A673 (cell line): ENCODE data around the gene KCND3. TPM values are rescaled to one million over a fixed set of nuclear protein-coding genes. Genes with fewer than 3 reads are reported as not detected.

Source experiments
- BruUV-seq: library from RNA; stranded (reverse); fragments of 400-500 nt; replicated peaks from 2 replicates; lab custom pipeline; 2021; lab: Mats Ljungman, UMichigan
- CTCF ChIA-PET: fragments of 300-600 bp; sonication (Branson Sonifier 250); formaldehyde crosslinking; loops from one replicate; lab custom pipeline; 2022; ENCODE audit warnings: antibody characterized with exemption; lab: Charles Lee
- POLR2A ChIA-PET: fragments of 300-600 bp; sonication (Branson Sonifier 250); formaldehyde crosslinking; loops from one replicate; lab custom pipeline; 2022; ENCODE audit warnings: antibody characterized with exemption; ENCODE audit not compliant: low non-redundant PET; lab: Charles Lee
- DNase-seq: peaks from one replicate; pipeline ENCODE4 v3.0.0-alpha.2; 2015; ENCODE audit warnings: low spot score
- H3K27ac ChIP-seq: fragments of 200-600 bp; sonication (generic); 2 replicates; pipeline ENCODE4 v1.5.1; 2016; ENCODE audit warnings: mixed run types, low read depth, mild to moderate bottlenecking, mixed read lengths, antibody characterized with exemption, low read length; ENCODE audit not compliant: poor library complexity, severe bottlenecking
- H3K27me3 ChIP-seq: fragments of 200-600 bp; sonication (generic); replicated peaks from 2 replicates; pipeline ENCODE4 v1.6.1; 2017; ENCODE audit warnings: mixed run types, low read depth, mild to moderate bottlenecking, mixed read lengths, antibody characterized with exemption, low read length; ENCODE audit not compliant: insufficient read depth, poor library complexity
- H3K36me3 ChIP-seq: fragments of 200-600 bp; sonication (generic); 2 replicates; pipeline ENCODE4 v1.6.1; 2016; ENCODE audit warnings: mixed run types, mild to moderate bottlenecking, mixed read lengths, antibody characterized with exemption, low read length; ENCODE audit not compliant: insufficient read depth, poor library complexity, severe bottlenecking
- H3K4me1 ChIP-seq: fragments of 200-600 bp; sonication (generic); 2 replicates; pipeline ENCODE4 v1.6.1; 2017; ENCODE audit warnings: mixed run types, mild to moderate bottlenecking, mixed read lengths, antibody characterized with exemption, low read length; ENCODE audit not compliant: insufficient read depth, poor library complexity, severe bottlenecking
- H3K4me3 ChIP-seq: fragments of 200-600 bp; sonication (generic); 2 replicates; pipeline ENCODE4 v1.5.1; 2016; ENCODE audit warnings: low read depth, mixed run types, mild to moderate bottlenecking, mixed read lengths, low read length; ENCODE audit not compliant: poor library complexity, severe bottlenecking
- H3K9me3 ChIP-seq: fragments of 200-600 bp; sonication (generic); 2 replicates; pipeline ENCODE4 v1.6.1; 2016; ENCODE audit warnings: mixed run types, low read depth, mild to moderate bottlenecking, mixed read lengths, antibody characterized with exemption, low read length; ENCODE audit not compliant: poor library complexity, severe bottlenecking
- EZH2 ChIP-seq: fragments of 200-600 bp; sonication (generic); IDR thresholded peaks from 2 replicates; pipeline ENCODE4 v1.6.1; 2017; ENCODE audit warnings: borderline replicate concordance, low read depth, mild to moderate bottlenecking, mixed read lengths, antibody characterized with exemption, low read length; ENCODE audit not compliant: poor library complexity, severe bottlenecking
- intact Hi-C: fragments of 100-400 bp; cut with micrococcal nuclease; formaldehyde crosslinking; loops from one replicate; pipeline ENCODE4 v1.10.0; 2022; ENCODE audit not compliant: unreplicated experiment
- total RNA-seq: library from RNA; stranded (reverse); gene quantifications from 2 replicates; pipeline ENCODE4 v1.2.3, GENCODE V29; 2021
- TF ChIP-seq, protein P1 (sequence below): fragments of 300-800, 200-600 bp; sonication (generic); conservative IDR thresholded peaks from 2 replicates; pipeline ENCODE4 v1.5.1; 2017; ENCODE audit warnings: low read depth, mild to moderate bottlenecking, antibody characterized with exemption, low read length, moderate library complexity, mixed read lengths

The KCND3 gene
- total RNA-seq, 1 experiment from 2014 or later, result not detected

DNA sequence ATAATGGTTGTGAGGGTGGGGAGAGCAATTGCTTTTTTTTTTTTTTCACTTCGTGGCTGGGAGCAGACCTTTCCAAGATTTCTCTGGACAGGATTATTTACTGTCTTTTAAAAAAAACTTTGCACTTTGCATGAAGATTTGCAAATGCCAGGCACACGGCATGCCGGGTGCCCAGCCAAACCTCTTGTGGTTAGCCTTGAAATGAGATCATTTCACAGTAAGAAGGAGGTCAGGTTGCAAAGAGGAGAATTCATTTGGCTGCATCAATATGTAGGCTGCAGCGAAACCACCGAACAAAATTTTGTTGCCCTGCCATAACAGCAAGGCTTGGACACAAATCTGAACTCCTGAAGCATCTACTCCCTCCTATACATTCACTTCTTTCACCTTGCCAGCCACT lies 36.5 kb upstream of the KCND3 start:
- TF ChIP-seq, protein P1, sequence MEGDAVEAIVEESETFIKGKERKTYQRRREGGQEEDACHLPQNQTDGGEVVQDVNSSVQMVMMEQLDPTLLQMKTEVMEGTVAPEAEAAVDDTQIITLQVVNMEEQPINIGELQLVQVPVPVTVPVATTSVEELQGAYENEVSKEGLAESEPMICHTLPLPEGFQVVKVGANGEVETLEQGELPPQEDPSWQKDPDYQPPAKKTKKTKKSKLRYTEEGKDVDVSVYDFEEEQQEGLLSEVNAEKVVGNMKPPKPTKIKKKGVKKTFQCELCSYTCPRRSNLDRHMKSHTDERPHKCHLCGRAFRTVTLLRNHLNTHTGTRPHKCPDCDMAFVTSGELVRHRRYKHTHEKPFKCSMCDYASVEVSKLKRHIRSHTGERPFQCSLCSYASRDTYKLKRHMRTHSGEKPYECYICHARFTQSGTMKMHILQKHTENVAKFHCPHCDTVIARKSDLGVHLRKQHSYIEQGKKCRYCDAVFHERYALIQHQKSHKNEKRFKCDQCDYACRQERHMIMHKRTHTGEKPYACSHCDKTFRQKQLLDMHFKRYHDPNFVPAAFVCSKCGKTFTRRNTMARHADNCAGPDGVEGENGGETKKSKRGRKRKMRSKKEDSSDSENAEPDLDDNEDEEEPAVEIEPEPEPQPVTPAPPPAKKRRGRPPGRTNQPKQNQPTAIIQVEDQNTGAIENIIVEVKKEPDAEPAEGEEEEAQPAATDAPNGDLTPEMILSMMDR, result no peak
- TF ChIP-seq EZH2, result no peak
- CTCF ChIA-PET, result no interaction called here
- BruUV-seq, result no TSS peak

DNA sequence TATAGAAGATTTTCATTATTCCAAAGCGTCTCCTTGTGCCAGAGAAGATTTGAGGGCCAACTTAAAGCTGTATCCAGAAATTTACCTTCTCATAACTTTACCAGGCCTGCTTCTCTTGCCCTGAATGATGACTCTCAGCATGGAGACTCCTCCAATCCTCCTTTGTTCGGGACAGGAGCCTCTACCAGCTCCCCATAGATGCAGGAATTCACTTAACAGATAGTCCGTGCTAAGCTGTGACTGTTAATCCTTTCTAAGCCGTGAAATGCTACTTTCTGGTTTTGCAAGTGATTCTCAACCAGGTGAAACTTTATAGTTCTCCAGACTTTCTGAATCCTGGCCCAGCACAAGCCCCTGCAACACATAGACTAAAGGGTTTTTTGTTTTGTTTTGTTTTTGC lies 31.8 kb upstream of the KCND3 start:
- TF ChIP-seq, protein P1, result no peak
- no peak for TF ChIP-seq EZH2
- intact Hi-C loops, result no loop called here
- DNase-seq, result no peak
- H3K36me3 ChIP-seq, result no peaks in the 10 kb centered on the region
- no peaks in the 10 kb centered on the region for H3K4me1 ChIP-seq
- H3K9me3 ChIP-seq, result no peaks in the 10 kb centered on the region
- BruUV-seq, result no TSS peak
- ChIA-PET CTCF (no interaction called here), POLR2A (no interaction called here)
- H3K27me3 ChIP-seq, result peaks cover 61% of the 10 kb centered on the region
- no peak overlapping the region for H3K27ac ChIP-seq
- H3K4me3 ChIP-seq, result no peak overlapping the region

More for the DNA sequence above, 36.5 kb upstream of the KCND3 start:
- H3K36me3 ChIP-seq, result no peaks in the 10 kb centered on the region
- H3K4me3 ChIP-seq, result no peak overlapping the region
- no peaks in the 10 kb centered on the region for H3K9me3 ChIP-seq
- intact Hi-C loops, result no loop called here
- POLR2A ChIA-PET, result no interaction called here
- no peak overlapping the region for H3K27ac ChIP-seq
- H3K4me1 ChIP-seq, result no peaks in the 10 kb centered on the region
- DNase-seq, result no peak
- peaks cover 57% of the 10 kb centered on the region for H3K27me3 ChIP-seq

DNA sequence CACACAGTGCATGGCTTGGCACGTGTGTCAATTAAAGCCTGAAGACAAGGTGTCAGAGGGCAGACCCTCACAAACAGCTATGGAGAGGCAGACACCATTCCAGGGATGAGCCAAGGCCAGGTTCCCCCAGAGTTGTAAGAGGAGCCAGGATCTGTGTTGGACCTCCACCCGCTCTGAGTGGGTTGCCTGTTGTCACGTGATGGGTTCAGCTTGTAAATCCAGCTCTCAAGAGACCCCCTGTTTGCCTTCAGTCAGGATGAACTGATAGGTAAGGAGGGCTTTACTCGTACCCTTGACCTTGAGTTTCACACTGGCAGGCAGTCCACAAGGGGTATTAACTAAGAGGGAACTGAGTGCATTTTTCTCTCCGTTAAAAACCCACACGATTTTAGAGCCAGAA lies 27.7 kb upstream of the KCND3 start:
- TF ChIP-seq EZH2, result no peak
- TF ChIP-seq, protein P1, result no peak
- Histone ChIP-seq H3K4me3 (no peak overlapping the region), H3K9me3 (no peaks in the 10 kb centered on the region), H3K27me3 (peaks cover 60% of the 10 kb centered on the region), H3K4me1 (no peaks in the 10 kb centered on the region), H3K27ac (no peak overlapping the region), H3K36me3 (no peaks in the 10 kb centered on the region)
- intact Hi-C loops, result no loop called here
- no peak for DNase-seq
- ChIA-PET POLR2A (no interaction called here), CTCF (no interaction called here)
- no TSS peak for BruUV-seq
